WI38 (cell line): ENCODE results near the gene DAPK2.

Experiments used
- H3K4me3 ChIP-seq: 2 replicates; pipeline ENCODE4 v1.5.1; 2011; ENCODE audit warnings: low read depth, mild to moderate bottlenecking, control low read depth, low read length
- TF ChIP-seq, protein P1 (sequence below): IDR thresholded peaks from 2 replicates; pipeline ENCODE4 v1.5.1; 2012; ENCODE audit warnings: low read depth, mild to moderate bottlenecking, control low read depth, low read length

Gene DAPK2

GRCh38 chr15:63917588-63918316 is 128.5 kb downstream of the DAPK2 start:
- TF ChIP-seq, protein P1, sequence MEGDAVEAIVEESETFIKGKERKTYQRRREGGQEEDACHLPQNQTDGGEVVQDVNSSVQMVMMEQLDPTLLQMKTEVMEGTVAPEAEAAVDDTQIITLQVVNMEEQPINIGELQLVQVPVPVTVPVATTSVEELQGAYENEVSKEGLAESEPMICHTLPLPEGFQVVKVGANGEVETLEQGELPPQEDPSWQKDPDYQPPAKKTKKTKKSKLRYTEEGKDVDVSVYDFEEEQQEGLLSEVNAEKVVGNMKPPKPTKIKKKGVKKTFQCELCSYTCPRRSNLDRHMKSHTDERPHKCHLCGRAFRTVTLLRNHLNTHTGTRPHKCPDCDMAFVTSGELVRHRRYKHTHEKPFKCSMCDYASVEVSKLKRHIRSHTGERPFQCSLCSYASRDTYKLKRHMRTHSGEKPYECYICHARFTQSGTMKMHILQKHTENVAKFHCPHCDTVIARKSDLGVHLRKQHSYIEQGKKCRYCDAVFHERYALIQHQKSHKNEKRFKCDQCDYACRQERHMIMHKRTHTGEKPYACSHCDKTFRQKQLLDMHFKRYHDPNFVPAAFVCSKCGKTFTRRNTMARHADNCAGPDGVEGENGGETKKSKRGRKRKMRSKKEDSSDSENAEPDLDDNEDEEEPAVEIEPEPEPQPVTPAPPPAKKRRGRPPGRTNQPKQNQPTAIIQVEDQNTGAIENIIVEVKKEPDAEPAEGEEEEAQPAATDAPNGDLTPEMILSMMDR = no peak
- no peak overlapping the region for H3K4me3 ChIP-seq

GRCh38 chr15:63915873-63916771 is 130.2 kb downstream of the DAPK2 start:
- H3K4me3 ChIP-seq = no peak overlapping the region
- TF ChIP-seq, protein P1 = peak; percentile 59

DNA sequence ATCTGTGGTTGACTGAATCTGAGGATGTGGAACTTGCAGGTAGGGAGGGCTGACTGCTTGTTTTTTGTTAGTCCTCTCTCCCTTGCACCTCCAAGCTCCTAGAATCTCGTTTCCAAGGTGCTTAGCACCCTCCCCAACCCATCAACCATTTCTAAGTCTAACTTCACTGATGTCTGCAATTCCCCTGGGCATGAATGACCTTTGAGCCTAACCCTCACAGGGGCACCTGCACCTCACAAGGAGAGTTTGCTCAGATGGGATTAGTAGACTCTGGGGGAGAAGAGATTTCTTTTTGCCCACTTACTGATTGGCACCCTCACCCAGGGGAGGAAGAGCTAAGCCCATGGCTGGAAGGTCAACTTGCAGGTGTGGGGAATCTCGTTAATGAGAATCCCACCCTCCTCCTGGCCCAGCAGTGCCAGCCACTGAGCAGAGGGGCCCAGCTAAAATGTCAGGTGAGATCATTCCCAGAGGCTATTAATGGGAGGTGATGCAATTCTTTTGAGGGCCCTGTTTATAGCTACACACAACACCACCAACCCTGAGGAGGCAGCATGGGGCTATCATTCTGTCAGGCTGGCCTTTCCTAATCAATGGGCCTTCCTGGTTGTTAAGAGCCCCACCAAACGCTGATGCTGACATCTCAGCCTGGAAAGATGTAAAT is 130.9 kb downstream of the DAPK2 start:
- H3K4me3 ChIP-seq = no peak overlapping the region
- TF ChIP-seq, protein P1 = no peak

DNA sequence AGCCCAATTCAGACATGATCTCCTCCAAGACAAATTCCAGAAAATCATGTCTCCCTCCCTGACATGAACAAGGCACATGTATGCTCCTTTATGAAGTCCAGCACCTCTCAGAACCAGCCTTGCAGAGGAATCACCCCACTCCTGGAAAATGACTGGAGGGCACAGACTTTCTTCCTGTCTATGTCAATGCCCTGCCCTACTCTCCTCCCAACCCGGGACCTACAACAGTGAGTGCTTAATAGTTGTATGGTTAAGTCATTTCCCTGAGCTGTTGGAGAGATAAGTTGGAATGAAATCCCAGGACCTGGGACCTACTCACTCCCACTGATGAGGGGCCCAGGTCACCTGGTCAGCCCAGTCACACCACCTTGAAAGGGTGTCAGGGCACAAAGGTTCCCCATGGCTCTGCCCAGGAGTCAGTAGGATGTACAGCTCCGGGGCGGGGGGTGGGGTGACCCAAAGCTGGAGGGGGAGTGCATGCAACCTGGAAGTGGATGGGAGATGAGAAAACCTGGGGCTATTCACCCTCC is 132.4 kb downstream of the DAPK2 start:
- TF ChIP-seq, protein P1 = no peak
- no peak overlapping the region for H3K4me3 ChIP-seq

DNA sequence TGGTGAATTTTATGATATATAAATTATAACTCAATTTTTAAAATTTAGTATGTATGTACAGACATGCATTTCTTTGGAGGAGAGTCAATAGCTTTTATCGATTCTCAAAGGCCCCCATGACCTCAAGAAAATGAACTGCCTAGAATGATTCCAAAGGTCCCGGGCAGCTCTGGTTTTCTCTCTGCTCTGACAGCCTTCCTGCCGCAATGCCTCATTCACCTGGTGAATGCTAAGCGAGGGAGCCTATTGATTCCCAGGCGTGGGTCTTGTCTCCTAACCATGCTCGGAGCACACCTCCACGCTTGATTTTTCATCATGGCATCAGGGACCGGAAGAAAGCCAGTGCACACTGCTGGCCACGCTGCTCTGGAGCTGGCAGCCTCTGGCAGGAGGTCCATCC is 132.9 kb downstream of the DAPK2 start:
- TF ChIP-seq, protein P1 = no peak
- no peak overlapping the region for H3K4me3 ChIP-seq

GRCh38 chr15:63912061-63912615 is 134.1 kb downstream of the DAPK2 start:
- no peak overlapping the region for H3K4me3 ChIP-seq
- TF ChIP-seq, protein P1 = no peak
